HEK293 (cell line): Measurements from ENCODE around the gene WNT6.

Source experiments
- CTCF ChIP-seq: fragments of 450-650 bp; formaldehyde crosslinking; IDR thresholded peaks from 2 replicates; pipeline ENCODE4 v1.5.1; 2016; ENCODE audit warnings: missing biosample characterization, missing genetic modification characterization
- EGR2 ChIP-seq: fragments of 450-650 bp; formaldehyde crosslinking; IDR thresholded peaks from 2 replicates; pipeline ENCODE4 v1.5.1; 2016; ENCODE audit warnings: low read depth, missing biosample characterization, missing genetic modification characterization
- MYNN ChIP-seq: fragments of 450-650 bp; formaldehyde crosslinking; IDR thresholded peaks from 2 replicates; pipeline ENCODE4 v1.5.1; 2016; ENCODE audit warnings: missing biosample characterization, missing genetic modification characterization, borderline replicate concordance
- OVOL3 ChIP-seq: fragments of 450-650 bp; formaldehyde crosslinking; IDR thresholded peaks from 2 replicates; pipeline ENCODE4 v1.5.1; 2016; ENCODE audit warnings: missing biosample characterization, missing genetic modification characterization
- PRDM6 ChIP-seq: fragments of 450-650 bp; formaldehyde crosslinking; IDR thresholded peaks from 2 replicates; pipeline ENCODE4 v1.5.1; 2017; ENCODE audit warnings: missing biosample characterization, missing genetic modification characterization
- REST ChIP-seq: fragments of 450-650 bp; formaldehyde crosslinking; IDR thresholded peaks from 2 replicates; pipeline ENCODE4 v1.5.1; 2016; ENCODE audit warnings: missing biosample characterization, missing genetic modification characterization
- YY1 ChIP-seq: fragments of 450-650 bp; formaldehyde crosslinking; IDR thresholded peaks from 2 replicates; pipeline ENCODE4 v1.5.1; 2018; ENCODE audit warnings: missing biosample characterization, missing genetic modification characterization
- ZBTB11 ChIP-seq: fragments of 450-650 bp; formaldehyde crosslinking; conservative IDR thresholded peaks from 2 replicates; pipeline ENCODE4 v1.5.1; 2016; ENCODE audit warnings: low read depth, missing biosample characterization, missing genetic modification characterization
- ZBTB8A ChIP-seq: fragments of 450-650 bp; formaldehyde crosslinking; IDR thresholded peaks from 2 replicates; pipeline ENCODE4 v1.5.1; 2016; ENCODE audit warnings: missing biosample characterization, missing genetic modification characterization
- ZNF138 ChIP-seq: fragments of 450-650 bp; formaldehyde crosslinking; IDR thresholded peaks from 2 replicates; pipeline ENCODE4 v1.5.1; 2016; ENCODE audit warnings: missing biosample characterization, missing genetic modification characterization, borderline replicate concordance
- ZNF146 ChIP-seq: fragments of 450-650 bp; formaldehyde crosslinking; IDR thresholded peaks from 2 replicates; pipeline ENCODE4 v1.5.1; 2016; ENCODE audit warnings: missing biosample characterization, missing genetic modification characterization
- ZNF311 ChIP-seq: fragments of 450-650 bp; formaldehyde crosslinking; IDR thresholded peaks from 2 replicates; pipeline ENCODE4 v1.5.1; 2017; ENCODE audit warnings: missing biosample characterization, missing genetic modification characterization, borderline replicate concordance
- ZNF449 ChIP-seq: fragments of 450-650 bp; formaldehyde crosslinking; IDR thresholded peaks from 2 replicates; pipeline ENCODE4 v1.5.1; 2017; ENCODE audit warnings: missing biosample characterization, mild to moderate bottlenecking, missing genetic modification characterization, moderate library complexity
- ZNF629 ChIP-seq: fragments of 450-650 bp; formaldehyde crosslinking; IDR thresholded peaks from 2 replicates; pipeline ENCODE4 v1.5.1; 2017; ENCODE audit warnings: missing biosample characterization, missing genetic modification characterization

GRCh38 chr2:218832081-218832480, 27.5 kb upstream of the WNT6 start:
- no peak for TF ChIP-seq ZNF138 (tag by site-specific recombination)
- TF ChIP-seq CTCF (tag by site-specific recombination): no peak
- TF ChIP-seq MYNN (tag by site-specific recombination): no peak
- TF ChIP-seq REST: no peak
- no peak for TF ChIP-seq ZBTB11 (tag by site-specific recombination)
- TF ChIP-seq ZNF449 (tag by site-specific recombination): no peak
- no peak for TF ChIP-seq ZNF629 (tag by site-specific recombination)
- no peak for TF ChIP-seq ZNF146
- no peak for TF ChIP-seq YY1 (tag by site-specific recombination)
- no peak for TF ChIP-seq ZNF311 (tag by site-specific recombination)
- TF ChIP-seq PRDM6 (tag by site-specific recombination): no peak
- no peak for TF ChIP-seq EGR2 (tag by site-specific recombination)
- no peak for TF ChIP-seq OVOL3 (tag by site-specific recombination)
- TF ChIP-seq ZBTB8A (tag by site-specific recombination): no peak
